Renal cortex interstitium (tissue), 11 donors: ENCODE results near the gene EEF1AKMT3. TPM values are rescaled to one million over a fixed set of nuclear protein-coding genes. Genes with fewer than 3 reads are reported as not detected.
A peak's percentile ranks its signal among the peaks of the same experiment; 100 is the strongest.
"Not testable (repeated sequence)": the region's sequence is repeated elsewhere in the genome, so short reads cannot be mapped to it uniquely, and the experiment has no call there.

Experiments used
- DNase-seq, 11 donors: peaks; one replicate each; pipeline ENCODE4 v3.0.0-alpha.2; 2013; ENCODE audit warnings: low read depth in 9 of 11, low spot score in 4 of 11; ENCODE audit errors: extremely low read depth in 1 of 11
- polyA plus RNA-seq, 3 donors: library from polyadenylated mRNA; unstranded; fragments of 120-200 nt; gene quantifications; one replicate each; pipeline ENCODE4 v1.2.1, GENCODE V29; 2013; ENCODE audit not compliant: insufficient read length in 3 of 3

Gene EEF1AKMT3
- polyA plus RNA-seq, 3 donors = 11.6 to 13.3 (median 12.1) TPM

GRCh38 chr12:57803319-57803893, 31.0 kb downstream of the EEF1AKMT3 start:
- peak in 1 of 11 donors; percentile 22 for DNase-seq

- DNase-seq = no peak
Measured at GRCh38 chr12:57806677-57807076, 34.3 kb downstream of the EEF1AKMT3 start.

- DNase-seq = no peak
Measured at GRCh38 chr12:57807285-57807684, 34.9 kb downstream of the EEF1AKMT3 start.

- no peak for DNase-seq
Measured at GRCh38 chr12:57808351-57808750, 35.9 kb downstream of the EEF1AKMT3 start.

- no peak for DNase-seq
Measured at GRCh38 chr12:57809425-57809824, 37.0 kb downstream of the EEF1AKMT3 start.

- no peak for DNase-seq
Measured at GRCh38 chr12:57810450-57810849, 38.0 kb downstream of the EEF1AKMT3 start.

- no peak for DNase-seq
Measured at GRCh38 chr12:57811028-57811755, 38.8 kb downstream of the EEF1AKMT3 start.

- no peak for DNase-seq
Measured at GRCh38 chr12:57813111-57813970, 40.9 kb downstream of the EEF1AKMT3 start.

- DNase-seq = no peak
Measured at GRCh38 chr12:57813971-57814772, 41.8 kb downstream of the EEF1AKMT3 start.

GRCh38 chr12:57815177-57816000, 43.0 kb downstream of the EEF1AKMT3 start:
- no peak for DNase-seq

GRCh38 chr12:57816001-57816854, 43.8 kb downstream of the EEF1AKMT3 start:
- DNase-seq = no peak

GRCh38 chr12:57816855-57817151, 44.4 kb downstream of the EEF1AKMT3 start:
- no peak for DNase-seq

- no peak for DNase-seq
Measured at GRCh38 chr12:57817261-57817989, 45.0 kb downstream of the EEF1AKMT3 start.

GRCh38 chr12:57817990-57818331, 45.5 kb downstream of the EEF1AKMT3 start:
- DNase-seq = not testable (repeated sequence)

GRCh38 chr12:57820119-57820518, 47.7 kb downstream of the EEF1AKMT3 start:
- not testable (repeated sequence) for DNase-seq

GRCh38 chr12:57821015-57821414, 48.6 kb downstream of the EEF1AKMT3 start:
- DNase-seq = not testable (repeated sequence)
